NOMO-1 (cell line): ENCODE data around the gene COL1A2.

Experiments
- DNase-seq, 2 experiments: peaks; one replicate each; lab custom pipeline; 2025; ENCODE audit not compliant: unreplicated experiment in 2 of 2; lab: John Stamatoyannopoulos, UW

COL1A2 gene

DNA sequence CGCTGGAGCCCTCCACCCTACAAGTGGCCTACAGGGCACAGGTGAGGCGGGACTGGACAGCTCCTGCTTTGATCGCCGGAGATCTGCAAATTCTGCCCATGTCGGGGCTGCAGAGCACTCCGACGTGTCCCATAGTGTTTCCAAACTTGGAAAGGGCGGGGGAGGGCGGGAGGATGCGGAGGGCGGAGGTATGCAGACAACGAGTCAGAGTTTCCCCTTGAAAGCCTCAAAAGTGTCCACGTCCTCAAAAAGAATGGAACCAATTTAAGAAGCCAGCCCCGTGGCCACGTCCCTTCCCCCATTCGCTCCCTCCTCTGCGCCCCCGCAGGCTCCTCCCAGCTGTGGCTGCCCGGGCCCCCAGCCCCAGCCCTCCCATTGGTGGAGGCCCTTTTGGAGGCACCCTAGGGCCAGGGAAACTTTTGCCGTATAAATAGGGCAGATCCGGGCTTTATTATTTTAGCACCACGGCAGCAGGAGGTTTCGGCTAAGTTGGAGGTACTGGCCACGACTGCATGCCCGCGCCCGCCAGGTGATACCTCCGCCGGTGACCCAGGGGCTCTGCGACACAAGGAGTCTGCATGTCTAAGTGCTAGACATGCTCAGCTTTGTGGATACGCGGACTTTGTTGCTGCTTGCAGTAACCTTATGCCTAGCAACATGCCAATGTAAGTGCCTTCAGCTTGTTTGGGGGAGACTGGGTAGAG, at the start of gene COL1A2:
TSS of gene COL1A2 (plus strand) at position 459 of the 704 bp plus-strand sequence. CDS start at position 596, 137 bp downstream.
- DNase-seq, result no peak

DNA sequence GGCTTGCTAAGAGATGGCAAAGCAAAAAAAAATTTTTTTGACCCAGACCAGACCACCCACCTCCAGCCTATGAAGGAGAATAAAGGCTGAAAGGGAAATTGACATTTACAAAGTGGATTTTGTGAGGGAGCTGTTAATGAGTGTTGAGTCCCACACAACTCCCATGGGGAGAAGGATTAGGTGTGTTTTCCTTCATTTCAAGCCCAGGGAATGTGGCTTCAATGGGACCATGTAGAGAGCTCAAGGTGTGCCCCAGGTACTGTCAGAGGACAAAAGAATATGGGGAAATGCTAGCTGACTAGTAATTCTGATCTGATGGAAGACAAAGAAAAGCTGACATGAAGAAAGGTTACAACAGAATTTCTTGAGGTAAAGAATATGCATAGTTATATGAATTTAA, 48.8 kb upstream of the COL1A2 start:
- DNase-seq, result no peak

DNA sequence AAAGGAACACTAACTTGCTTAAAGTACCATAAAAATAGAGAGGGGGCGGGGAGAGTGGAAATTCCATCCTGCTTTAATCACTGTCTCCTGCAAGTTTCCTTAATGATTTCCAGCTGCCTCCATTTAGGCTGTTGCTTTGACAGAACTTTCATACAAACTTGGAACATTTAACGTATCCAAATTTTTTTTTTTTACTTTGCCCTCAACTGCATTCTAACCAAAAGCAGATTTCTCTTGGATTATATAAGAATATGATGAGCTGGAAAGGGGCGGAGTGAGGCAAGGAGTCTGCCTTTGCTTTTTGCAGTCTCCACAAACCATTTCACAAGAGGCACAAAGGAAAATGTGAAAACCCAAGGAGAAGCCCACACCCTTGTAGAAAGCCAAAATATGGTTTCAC, 46.6 kb upstream of the COL1A2 start:
- no peak for DNase-seq

DNA sequence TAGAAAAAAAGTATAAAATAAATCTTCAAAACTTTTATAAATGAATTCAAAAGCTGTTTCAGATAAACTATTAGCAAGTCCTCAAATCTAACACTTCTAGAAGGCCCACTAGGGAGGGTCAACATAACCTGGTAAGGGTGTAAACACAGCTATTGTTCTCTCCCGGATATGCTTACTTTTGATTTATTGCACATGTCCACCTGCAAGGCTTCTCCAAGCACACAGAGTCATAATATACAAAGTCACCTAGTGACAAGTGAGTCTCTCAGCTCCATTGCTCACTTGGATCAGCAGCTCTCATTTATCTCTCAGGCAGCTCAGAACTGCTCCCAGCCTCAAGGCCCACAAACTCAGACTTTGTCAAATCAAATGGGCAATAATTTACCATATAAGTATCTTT, 44.0 kb upstream of the COL1A2 start:
- DNase-seq, result no peak

DNA sequence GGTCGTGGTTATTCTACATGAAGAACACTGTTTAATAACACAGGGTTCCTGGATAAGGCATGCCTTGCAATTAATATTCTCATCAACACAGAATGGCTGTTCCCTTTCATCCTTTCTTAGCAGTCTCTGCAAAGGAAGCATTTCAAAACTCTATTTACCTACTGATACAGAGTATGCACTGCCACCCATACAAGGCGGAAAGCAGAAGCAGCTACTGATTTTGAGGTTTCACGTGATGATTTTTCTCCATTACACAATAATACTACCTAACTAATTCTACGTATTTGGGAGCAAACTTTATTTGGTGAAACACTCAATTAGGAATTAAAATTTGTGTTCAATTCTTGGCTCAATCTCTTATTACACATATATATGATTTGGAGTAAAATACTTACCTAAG, 43.0 kb upstream of the COL1A2 start:
- DNase-seq, result peak in 1 of 2 experiments; percentile 72

DNA sequence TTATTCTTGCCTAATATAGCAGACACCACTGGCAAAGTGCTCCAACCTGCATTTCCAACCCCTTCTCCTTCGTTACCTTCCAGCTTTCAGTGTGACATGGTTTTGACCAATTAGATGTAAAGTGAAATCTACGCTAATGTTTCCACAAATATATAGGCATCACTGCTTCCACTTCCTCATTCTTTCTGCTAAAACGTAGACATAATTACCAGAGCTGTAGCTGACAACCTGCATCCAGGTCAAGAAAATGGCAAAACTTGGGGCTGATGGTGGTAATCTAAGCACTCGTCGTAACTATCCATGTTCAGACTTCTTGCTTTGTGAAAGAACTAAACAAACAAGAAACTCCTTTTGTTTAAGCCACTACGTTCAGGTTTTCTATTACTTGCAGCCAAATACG, 41.8 kb upstream of the COL1A2 start:
- DNase-seq, result peak in 1 of 2 experiments; percentile 46

DNA sequence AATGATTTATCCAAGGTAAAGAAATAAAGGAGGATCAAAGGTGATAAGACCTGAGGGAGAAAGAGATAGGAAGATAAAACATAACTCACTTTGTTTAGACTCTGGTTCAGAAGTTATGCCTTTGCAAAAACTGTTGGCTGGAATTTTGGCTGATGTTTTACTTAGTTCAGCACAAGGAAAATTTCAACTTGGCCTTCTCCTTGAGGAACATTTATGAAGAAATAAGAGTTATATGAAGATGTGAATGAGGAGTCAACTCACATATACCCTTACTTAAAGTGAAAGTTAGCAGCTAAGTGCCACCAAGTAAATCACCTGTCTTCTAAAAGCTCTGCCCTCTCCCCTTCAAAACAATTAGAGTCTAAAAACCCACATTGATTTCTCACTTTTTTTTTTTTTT, 39.7 kb upstream of the COL1A2 start:
- no peak for DNase-seq

DNA sequence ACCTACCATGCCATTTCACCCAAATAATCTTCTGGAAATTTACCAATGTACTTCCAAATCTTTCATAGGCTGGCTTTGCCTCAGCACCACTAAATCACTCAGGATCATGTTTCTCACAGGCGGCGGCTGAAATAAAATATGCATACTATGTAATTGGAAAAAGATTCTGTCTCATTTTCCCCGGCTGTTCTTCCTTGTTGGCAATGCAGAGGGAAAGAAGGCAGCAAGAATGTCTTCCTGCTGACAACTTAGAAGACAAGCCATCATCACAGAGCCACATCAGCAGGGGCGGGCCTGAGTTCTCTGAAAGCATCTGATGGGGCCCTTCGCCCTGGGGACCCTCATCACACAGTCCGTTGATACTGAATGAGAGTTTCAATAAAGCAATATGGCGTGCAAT, 39.2 kb upstream of the COL1A2 start:
- DNase-seq, result no peak

DNA sequence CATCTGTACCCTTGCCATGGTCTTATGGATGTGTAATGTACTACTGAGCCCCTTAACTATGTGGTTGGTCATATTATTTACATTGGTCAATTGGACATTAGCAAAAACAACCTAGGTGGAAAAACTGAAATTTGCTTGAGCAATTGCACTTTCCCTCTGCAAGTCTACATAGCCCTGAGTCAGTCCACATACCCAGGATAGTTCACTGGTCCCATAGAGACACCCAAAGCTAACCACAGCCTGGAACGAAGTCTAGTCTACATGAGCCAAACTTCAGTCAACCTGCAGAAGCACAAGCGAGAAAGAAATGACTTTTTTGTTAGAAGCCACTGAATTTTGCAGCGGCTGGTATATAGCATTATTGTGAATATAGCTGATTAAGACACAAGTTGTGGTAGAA, 37.6 kb upstream of the COL1A2 start:
- DNase-seq, result no peak

DNA sequence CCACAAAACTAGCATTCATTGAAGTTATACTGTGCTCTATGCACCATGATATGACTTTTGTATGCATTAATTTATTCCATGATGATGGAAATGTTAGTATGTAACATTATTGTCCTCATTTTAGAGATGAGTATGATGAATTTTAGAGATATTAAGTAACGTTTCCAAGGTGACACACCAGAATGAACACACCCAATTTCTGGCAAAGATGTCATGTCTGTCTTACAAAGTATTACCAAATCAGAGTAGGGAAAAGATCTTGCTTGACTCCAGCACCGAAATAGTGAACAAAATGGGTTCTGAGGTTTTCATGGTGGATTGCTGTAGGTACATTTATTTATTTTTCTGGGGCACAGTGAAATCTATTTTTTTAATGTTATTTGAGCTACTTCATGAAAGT, 33.8 kb upstream of the COL1A2 start:
- DNase-seq, result no peak

DNA sequence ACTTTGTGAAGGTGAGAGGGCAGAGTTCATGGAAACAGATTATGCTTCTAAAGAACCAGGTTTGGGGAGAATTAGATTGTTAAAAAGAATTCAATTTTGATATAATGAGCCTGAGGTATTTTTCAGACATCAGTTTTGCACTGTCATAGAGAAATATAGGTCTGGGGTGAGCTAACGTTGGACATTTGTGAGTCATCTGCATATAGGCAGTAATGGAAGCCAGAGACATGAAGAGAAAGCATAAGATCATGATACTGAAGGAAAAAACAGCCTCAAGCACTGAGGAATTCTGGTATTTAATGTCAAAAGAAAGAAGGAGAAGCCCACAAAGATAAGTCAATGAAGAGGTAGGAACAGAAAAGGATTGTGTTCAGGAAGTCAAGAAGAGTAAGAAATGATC, 32.4 kb upstream of the COL1A2 start:
- no peak for DNase-seq

DNA sequence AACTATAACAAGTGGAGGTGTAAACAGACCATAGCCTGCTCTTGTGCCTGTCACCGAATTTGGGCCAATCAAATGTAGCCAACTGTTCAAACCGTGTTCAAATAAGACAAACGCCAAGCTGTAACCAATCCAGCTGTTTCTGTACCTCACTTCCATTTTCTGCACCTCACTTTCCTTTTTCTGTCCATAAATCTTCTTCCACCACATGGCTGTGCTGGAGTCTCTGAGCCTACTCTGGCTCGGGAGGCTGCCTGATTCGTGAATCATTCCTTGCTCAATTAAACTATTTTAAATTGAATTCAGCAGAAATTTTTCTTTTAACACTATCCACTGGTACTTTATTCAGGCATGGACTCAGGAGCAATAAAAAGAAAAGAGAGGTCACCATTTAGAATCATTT, 29.9 kb upstream of the COL1A2 start:
- no peak for DNase-seq

DNA sequence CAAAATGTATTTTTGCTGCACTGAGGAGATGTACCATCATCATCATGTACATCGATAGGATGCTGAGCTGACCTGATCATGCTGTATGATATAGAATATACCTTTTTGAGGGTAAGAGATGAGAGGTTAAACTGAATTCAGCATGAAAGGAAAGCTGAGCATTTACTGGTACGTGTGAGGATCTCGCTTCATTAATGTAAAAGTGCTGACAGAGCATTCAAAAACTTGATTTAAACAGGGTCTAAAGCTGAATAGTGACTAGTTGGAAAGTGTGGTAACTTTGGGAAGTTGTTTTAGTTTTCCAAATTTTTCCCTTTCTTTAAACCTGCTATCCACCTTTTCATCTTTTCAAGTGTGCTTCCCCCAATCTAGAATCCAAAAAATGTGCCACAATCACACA, 28.5 kb upstream of the COL1A2 start:
- no peak for DNase-seq

DNA sequence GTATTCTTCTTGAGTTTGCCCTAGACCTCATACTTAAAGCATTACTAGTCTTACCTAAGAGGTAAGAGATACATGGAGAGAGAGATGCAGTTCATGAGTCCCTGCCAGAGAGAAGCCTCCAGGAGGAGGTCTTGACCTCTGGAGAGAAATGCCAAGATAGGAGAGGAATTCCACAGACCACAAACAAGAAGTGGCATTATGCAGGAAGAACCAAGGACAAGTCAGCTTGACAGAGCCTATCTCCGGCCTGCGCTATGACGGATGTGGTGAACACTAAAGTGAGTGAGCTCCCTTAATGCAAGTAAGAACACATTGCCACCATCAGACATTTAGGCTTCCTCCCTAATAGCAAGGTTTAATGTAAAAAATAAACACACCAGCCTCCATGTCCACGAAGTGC, 27.9 kb upstream of the COL1A2 start:
- no peak for DNase-seq

DNA sequence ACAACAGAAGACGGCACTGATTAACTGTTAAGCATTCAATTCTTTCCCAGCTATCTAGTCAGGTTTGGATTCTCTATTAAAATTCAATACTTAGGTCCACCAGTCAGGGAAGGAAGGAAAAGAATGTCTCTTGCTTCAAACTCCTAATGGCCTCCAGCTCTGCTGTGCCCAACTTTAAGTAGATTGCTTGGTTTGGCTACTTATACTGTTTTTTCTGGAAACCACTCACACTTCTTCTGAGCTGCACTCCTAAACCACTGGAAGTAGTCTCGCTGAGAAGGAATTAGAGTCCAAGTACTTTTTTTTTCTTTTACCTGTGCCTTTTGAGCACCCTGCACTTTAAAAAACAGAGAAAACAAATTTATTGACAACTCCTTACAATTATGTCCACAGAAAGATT, 26.7 kb upstream of the COL1A2 start:
- DNase-seq, result no peak

DNA sequence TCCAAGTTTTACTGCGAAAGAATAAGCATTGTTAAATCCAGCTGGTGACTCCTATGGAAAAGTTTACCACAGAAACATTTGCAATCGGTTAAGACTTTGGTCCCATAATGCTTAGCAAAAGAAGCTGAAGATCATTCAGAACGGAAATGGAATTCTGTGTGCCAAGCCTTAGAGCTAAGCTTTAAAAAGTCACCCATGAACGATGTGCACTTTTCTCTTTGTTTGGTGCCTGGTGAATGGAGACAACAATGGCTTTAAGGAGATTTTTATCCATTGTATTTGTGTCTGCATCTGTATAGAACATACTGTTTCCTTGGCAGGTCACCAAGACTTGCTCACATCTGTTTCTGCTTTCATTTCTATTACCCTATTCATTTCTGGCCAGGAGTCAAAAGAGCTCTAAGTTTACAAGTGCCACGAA, 26.3 kb upstream of the COL1A2 start:
- no peak for DNase-seq

DNA sequence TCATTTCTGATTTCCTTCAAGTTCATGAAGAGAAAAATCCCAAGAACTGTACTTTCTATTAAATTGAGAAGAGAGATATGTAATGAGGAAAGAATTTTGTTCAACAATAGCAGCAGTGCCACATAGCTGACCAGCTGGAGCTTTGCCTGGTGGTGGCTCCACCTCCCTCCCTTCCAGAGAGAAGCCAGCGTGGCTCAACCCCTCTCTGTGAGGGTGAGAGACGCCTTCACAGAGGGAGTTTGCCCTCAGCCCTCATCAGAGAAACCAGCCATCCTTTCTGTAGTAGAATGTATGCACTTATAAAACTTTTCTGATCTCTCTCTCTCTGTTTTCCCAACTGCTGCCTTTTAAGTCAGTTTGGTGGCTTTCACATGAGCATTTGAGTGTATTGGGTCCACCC, 20.5 kb upstream of the COL1A2 start:
- DNase-seq, result no peak

DNA sequence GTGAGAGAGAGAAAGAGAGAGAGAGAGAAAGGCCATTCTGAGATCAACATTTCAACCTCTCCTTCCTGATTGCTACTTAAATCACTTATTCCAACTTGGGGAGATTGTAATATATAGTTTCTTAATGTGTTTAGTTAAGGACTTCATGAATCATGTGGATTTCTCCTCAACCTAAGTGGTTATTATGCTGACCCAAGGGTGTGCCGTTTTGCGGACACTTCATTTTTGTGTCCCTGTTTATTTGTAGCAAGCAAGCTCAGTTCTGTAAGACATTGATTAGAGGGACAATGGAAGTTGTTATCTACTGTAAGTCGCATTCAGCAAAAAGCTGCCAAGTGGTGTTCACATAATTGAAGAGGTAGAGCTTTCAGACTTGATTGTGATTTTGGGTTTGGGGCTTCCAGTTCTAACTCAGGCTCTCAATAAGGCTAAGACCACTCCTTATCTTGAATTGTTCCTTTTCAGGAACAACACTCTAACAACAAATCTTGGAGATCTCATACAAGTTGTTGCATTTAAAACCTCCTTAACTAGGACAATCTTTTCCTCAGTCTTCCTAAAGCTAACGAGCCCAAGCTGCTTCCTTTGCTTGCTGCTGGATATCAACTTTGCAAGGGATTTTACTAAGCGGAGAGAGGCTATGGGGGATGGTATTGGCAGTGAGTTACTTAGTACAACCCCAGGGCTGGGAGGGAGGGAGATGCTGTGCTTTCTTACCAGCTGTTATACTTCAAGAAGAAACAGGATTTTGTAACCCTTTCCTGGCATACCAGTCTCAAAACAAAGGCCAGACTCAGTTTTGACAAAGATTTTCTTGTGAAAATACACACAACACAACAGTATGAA, 19.8 kb upstream of the COL1A2 start:
- DNase-seq, result no peak

DNA sequence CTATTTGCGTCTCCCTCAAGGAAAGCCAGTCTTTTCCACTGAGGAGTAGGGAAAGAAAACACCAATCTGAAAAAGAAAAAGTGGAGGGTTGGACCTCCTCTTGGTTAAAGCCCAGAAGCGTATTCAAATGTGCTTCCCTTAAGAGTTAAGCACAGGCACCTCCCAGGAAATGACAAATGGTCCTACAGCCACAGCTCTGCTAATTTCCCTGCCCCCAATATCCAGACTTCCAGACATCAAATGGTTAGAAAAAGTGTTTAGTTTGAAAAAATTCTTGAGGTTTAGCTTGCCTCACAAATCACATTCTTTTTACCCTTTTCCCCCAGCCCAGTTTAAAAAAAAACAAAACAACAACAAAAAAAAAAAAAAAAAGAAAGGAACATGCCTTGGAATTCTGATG, 19.0 kb upstream of the COL1A2 start:
- DNase-seq, result no peak

DNA sequence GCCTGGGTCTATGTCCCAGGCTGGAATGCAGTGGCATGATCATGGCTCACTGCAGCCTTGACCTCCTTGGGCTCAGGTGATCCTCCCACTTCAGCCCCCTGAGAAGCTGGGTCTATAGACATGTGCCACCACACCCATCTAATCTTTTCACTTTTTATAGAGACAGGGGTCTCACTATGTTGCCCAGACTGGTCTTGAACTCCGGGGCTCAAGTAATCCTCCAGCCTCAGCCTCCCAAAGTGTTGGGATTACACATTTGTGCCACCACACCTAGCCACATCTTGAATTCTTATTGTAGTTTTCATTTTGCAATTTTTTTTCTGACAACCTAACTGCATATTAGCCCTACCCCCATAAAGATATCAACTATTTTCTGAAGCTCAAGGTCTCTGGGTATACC, 18.4 kb upstream of the COL1A2 start:
- no peak for DNase-seq

DNA sequence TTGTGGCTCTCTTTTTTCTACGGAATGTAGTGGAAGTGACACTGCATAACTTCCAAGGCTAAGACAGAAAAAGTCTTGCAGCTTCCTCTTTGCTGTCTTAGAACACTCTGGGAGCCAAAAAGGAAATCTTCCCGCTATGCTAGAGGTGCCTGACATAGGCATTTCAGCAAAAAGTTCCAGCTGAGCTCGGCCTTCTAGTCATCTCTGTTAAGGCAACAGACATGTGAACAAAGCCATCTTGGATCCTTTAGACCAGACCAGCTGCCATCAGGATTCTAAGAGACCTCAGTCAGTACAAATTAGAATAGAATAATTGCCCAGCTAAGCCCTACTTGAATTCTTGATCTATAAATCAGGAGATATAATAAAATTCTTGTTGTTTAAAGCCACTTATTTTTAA, 16.3 kb upstream of the COL1A2 start:
- no peak for DNase-seq

DNA sequence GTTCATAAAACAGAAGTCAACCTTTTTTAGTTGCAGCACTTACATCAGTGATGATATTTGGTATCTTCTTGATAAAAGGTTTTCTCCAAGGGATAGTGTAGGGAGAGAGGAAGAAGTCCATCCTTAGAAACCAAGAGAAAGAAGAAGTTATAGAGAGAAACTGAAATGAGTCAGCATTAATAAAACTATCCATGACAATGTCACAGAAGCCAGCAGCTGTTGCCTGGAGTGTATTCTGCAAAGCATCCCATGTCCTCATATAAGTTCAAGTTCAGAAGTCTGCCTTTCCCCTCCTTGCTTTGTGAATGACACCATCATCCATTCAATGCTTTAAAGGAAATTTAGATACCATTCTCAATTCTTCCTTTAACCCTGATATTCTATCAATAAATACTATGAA, 14.4 kb upstream of the COL1A2 start:
- DNase-seq, result no peak
